Caco-2 (cell line): ENCODE data around the gene CNMD. TPM values are rescaled to one million over a fixed set of nuclear protein-coding genes. Genes with fewer than 3 reads are reported as not detected.
"Not testable (repeated sequence)": the region's sequence is repeated elsewhere in the genome, so short reads cannot be mapped to it uniquely, and the experiment has no call there.

ENCODE experiments used
- BruUV-seq: library from RNA; stranded (reverse); fragments of 400-500 nt; replicated peaks from 2 replicates; lab custom pipeline; 2021; lab: Mats Ljungman, UMichigan
- CTCF ChIA-PET: fragments of 300-600 bp; sonication (Branson Sonifier 250); formaldehyde crosslinking; loops from one replicate; lab custom pipeline; 2022; ENCODE audit warnings: antibody characterized with exemption; lab: Charles Lee
- POLR2A ChIA-PET: fragments of 300-600 bp; sonication (Branson Sonifier 250); formaldehyde crosslinking; loops from one replicate; lab custom pipeline; 2022; ENCODE audit warnings: antibody characterized with exemption; lab: Charles Lee
- DNase-seq, 2 experiments: peaks; one replicate each; pipeline versions ENCODE4 v3.0.0 to v3.0.0-alpha.2; 2020 to 2022
- H3K27me3 ChIP-seq: replicated peaks from 2 replicates; pipeline ENCODE4 v1.6.0; 2011; ENCODE audit warnings: low read length; ENCODE audit not compliant: control insufficient read depth, insufficient read depth
- H3K36me3 ChIP-seq: 2 replicates; pipeline ENCODE4 v1.5.1; 2011; ENCODE audit warnings: low read length; ENCODE audit not compliant: control insufficient read depth, insufficient read depth
- H3K4me1 ChIP-seq: fragments of 250-450 bp; sonication (Bioruptor Pico); 2 replicates; pipeline ENCODE4 v1.5.1; 2020; ENCODE audit warnings: mild to moderate bottlenecking
- H3K4me3 ChIP-seq: 2 replicates; pipeline ENCODE4 v1.5.1; 2011; ENCODE audit warnings: low read depth, mild to moderate bottlenecking, control low read depth, low read length
- H3K9me3 ChIP-seq: fragments of 250-450 bp; sonication (Bioruptor Pico); 2 replicates; pipeline ENCODE4 v1.5.1; 2020; ENCODE audit warnings: mild to moderate bottlenecking, moderate library complexity
- H3K27ac Mint-ChIP-seq: one replicate; pipeline ENCODE4 v1.8.0; 2022; ENCODE audit warnings: mixed read lengths; ENCODE audit not compliant: unreplicated experiment
- H3K27me3 Mint-ChIP-seq: one replicate; pipeline ENCODE4 v1.8.0; 2022; ENCODE audit warnings: mixed read lengths; ENCODE audit not compliant: insufficient read depth, unreplicated experiment
- H3K36me3 Mint-ChIP-seq: one replicate; pipeline ENCODE4 v1.8.0; 2022; ENCODE audit warnings: mild to moderate bottlenecking, mixed read lengths; ENCODE audit not compliant: insufficient read depth, unreplicated experiment
- H3K4me1 Mint-ChIP-seq: one replicate; pipeline ENCODE4 v1.8.0; 2022; ENCODE audit warnings: low read depth, mixed read lengths; ENCODE audit not compliant: unreplicated experiment
- H3K4me3 Mint-ChIP-seq: one replicate; pipeline ENCODE4 v1.8.0; 2022; ENCODE audit warnings: mild to moderate bottlenecking, moderate library complexity, mixed read lengths; ENCODE audit not compliant: unreplicated experiment
- H3K9me3 Mint-ChIP-seq: one replicate; pipeline ENCODE4 v1.8.0; 2022; ENCODE audit warnings: mixed read lengths; ENCODE audit not compliant: unreplicated experiment
- intact Hi-C: fragments of 100-400 bp; cut with micrococcal nuclease; formaldehyde crosslinking; loops from one replicate; pipeline ENCODE4 v1.10.0; 2022; ENCODE audit not compliant: unreplicated experiment
- total RNA-seq: library from RNA; stranded (reverse); gene quantifications from 2 replicates; pipeline ENCODE4 v1.2.3, GENCODE V29; 2022
- TF ChIP-seq, protein P1 (sequence below), 2 experiments: fragments of 200-600 bp in 1 of 2; IDR thresholded peaks; 1 replicate in 1 of 2; 2 replicates in 1 of 2; pipeline versions ENCODE4 v1.5.1 to v1.8.0; 2011 to 2022; ENCODE audit warnings: antibody characterized with exemption in 1 of 2, control low read depth in 1 of 2, inconsistent platforms in 1 of 2, low read depth in 1 of 2, low read length in 1 of 2, mild to moderate bottlenecking in 1 of 2, moderate library complexity in 1 of 2; ENCODE audit not compliant: insufficient read depth in 1 of 2, severe bottlenecking in 1 of 2, unreplicated experiment in 1 of 2

Gene CNMD
- total RNA-seq, 1 experiment from 2014 or later, result not detected

DNA sequence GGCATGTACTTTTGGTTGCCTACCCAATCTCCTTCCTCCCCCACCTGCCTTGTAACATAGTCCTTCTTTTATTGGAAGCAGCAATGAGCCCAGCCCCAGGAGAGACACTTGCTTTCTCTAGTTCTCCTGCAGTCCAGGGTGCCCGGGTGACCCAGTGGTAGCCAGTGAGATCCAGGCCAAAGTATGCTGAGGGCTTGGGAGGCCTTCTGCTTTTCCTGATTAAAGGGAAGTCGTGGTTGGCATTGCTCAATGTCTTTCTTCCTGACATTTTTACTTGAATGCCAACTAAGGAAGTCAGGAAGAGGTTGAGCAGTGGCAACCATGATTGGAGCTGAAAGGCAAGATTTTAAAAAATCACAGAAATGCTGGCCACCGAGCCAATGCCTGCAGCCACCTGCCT is 25.7 kb downstream of the CNMD start:
- Histone ChIP-seq H3K36me3 (no peaks in the 10 kb centered on the region), H3K4me3 (no peak overlapping the region), H3K27me3 (no peaks in the 10 kb centered on the region), H3K4me1 (no peaks in the 10 kb centered on the region), H3K9me3 (no peaks in the 10 kb centered on the region; the same call in 1 of the 2 replicates)
- Mint-ChIP-seq H3K27me3 (peaks cover 16% of the 10 kb centered on the region), H3K4me1 (no peaks in the 10 kb centered on the region), H3K4me3 (no peak overlapping the region), H3K9me3 (peaks cover 12% of the 10 kb centered on the region), H3K27ac (no peak overlapping the region), H3K36me3 (no peaks in the 10 kb centered on the region)
- DNase-seq, result no peak
- BruUV-seq, result no TSS peak
- ChIA-PET CTCF (no interaction called here), POLR2A (no interaction called here)
- intact Hi-C loops, result no loop called here
- TF ChIP-seq, protein P1, sequence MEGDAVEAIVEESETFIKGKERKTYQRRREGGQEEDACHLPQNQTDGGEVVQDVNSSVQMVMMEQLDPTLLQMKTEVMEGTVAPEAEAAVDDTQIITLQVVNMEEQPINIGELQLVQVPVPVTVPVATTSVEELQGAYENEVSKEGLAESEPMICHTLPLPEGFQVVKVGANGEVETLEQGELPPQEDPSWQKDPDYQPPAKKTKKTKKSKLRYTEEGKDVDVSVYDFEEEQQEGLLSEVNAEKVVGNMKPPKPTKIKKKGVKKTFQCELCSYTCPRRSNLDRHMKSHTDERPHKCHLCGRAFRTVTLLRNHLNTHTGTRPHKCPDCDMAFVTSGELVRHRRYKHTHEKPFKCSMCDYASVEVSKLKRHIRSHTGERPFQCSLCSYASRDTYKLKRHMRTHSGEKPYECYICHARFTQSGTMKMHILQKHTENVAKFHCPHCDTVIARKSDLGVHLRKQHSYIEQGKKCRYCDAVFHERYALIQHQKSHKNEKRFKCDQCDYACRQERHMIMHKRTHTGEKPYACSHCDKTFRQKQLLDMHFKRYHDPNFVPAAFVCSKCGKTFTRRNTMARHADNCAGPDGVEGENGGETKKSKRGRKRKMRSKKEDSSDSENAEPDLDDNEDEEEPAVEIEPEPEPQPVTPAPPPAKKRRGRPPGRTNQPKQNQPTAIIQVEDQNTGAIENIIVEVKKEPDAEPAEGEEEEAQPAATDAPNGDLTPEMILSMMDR (IDR thresholded peaks at IDR 0.05; ENCODE audit: insufficient read depth in 1 of 2, low read depth in 1 of 2, low read length in 1 of 2, severe bottlenecking in 1 of 2, unreplicated experiment in 1 of 2), result no peak

GRCh38 chr13:52712385-52712784 is 27.2 kb downstream of the CNMD start:
- TF ChIP-seq, protein P1 (IDR thresholded peaks at IDR 0.05; ENCODE audit: insufficient read depth in 1 of 2, low read depth in 1 of 2, low read length in 1 of 2, severe bottlenecking in 1 of 2, unreplicated experiment in 1 of 2), result no peak

DNA sequence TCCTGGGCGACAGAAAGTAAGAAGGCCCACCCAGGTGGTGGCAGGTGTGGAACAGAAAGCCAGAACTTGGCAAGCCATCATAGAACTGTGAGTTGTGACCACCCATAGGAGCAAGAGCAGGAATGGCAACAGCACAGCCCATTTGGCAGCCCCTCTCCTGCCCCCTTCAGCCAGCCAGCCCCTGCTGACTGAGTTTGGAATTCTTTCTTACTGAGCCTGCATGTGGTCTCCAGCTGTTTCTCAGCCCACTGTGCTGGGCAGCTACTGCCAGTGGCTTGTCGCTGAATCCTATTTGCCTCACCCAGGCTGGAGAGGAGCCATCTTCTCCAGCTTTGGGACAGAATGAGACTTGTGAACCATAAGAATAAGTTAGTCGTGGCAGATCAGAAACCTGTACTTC is 28.3 kb downstream of the CNMD start:
- TF ChIP-seq, protein P1 (IDR thresholded peaks at IDR 0.05; ENCODE audit: insufficient read depth in 1 of 2, low read depth in 1 of 2, low read length in 1 of 2, severe bottlenecking in 1 of 2, unreplicated experiment in 1 of 2), result no peak
- intact Hi-C loops, result no loop called here

More at GRCh38 chr13:52712385-52712784, 27.2 kb downstream of the CNMD start:
- Histone ChIP-seq H3K4me1 (no peaks in the 10 kb centered on the region), H3K27me3 (no peaks in the 10 kb centered on the region), H3K9me3 (no peaks in the 10 kb centered on the region), H3K4me3 (no peak overlapping the region), H3K36me3 (no peaks in the 10 kb centered on the region)
- Mint-ChIP-seq H3K4me3 (no peak overlapping the region), H3K27me3 (peaks cover 8% of the 10 kb centered on the region), H3K36me3 (no peaks in the 10 kb centered on the region), H3K27ac (no peak overlapping the region), H3K4me1 (no peaks in the 10 kb centered on the region), H3K9me3 (no peaks in the 10 kb centered on the region)
- CTCF ChIA-PET, result interaction anchor here (0.5 kb wide), 1 partner anchor 32 kb away, joined by 3 read pairs; no protein-coding TSS in a partner anchor
- DNase-seq, result no peak
- POLR2A ChIA-PET, result no interaction called here
- intact Hi-C loops, result no loop called here
- no TSS peak for BruUV-seq

DNA sequence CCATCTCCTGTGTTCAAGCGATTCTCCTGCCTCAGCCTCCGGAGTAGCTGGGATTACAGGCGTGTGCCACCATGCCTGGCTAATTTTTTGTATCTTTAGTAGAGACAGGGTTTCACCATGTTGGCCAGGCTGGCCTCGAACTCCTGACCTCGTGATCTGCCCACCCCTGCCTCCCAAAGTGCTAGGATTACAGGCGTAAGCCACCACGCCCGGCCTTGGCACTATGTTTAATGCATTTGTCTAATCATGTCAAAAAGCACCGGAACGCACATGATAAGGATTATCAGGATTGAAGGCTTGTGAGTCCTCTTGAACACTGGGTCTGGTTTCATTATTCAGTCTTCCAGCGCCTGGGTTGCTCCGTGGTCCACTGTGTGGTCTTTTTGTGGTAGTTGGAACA is 31.4 kb downstream of the CNMD start:
- POLR2A ChIA-PET, H3K9me3 ChIP-seq, intact Hi-C loops, H3K4me1 ChIP-seq, H3K9me3 Mint-ChIP-seq, H3K36me3 ChIP-seq, DNase-seq, H3K4me1 Mint-ChIP-seq, CTCF ChIA-PET, H3K36me3 Mint-ChIP-seq, H3K27ac Mint-ChIP-seq, H3K27me3 ChIP-seq, H3K27me3 Mint-ChIP-seq, BruUV-seq, H3K4me3 Mint-ChIP-seq, H3K4me3 ChIP-seq: not testable (repeated sequence)

More for the DNA sequence above, 28.3 kb downstream of the CNMD start:
- no peak for DNase-seq
- ChIA-PET POLR2A (no interaction called here), CTCF (no interaction called here)
- H3K36me3 Mint-ChIP-seq, result no peaks in the 10 kb centered on the region
- H3K4me3 Mint-ChIP-seq, result no peak overlapping the region
- H3K4me3 ChIP-seq, result no peak overlapping the region
- no TSS peak for BruUV-seq
- no peaks in the 10 kb centered on the region for H3K9me3 ChIP-seq
- H3K27ac Mint-ChIP-seq, result no peak overlapping the region
- H3K27me3 Mint-ChIP-seq, result peaks cover 8% of the 10 kb centered on the region
- no peaks in the 10 kb centered on the region for H3K9me3 Mint-ChIP-seq
- no peaks in the 10 kb centered on the region for H3K36me3 ChIP-seq
- H3K4me1 Mint-ChIP-seq, result no peaks in the 10 kb centered on the region
- no peaks in the 10 kb centered on the region for H3K4me1 ChIP-seq
- H3K27me3 ChIP-seq, result no peaks in the 10 kb centered on the region
